HG03521 (cell line): ENCODE data around the gene OR1I1.

Experiments
- ATAC-seq: cut with Tn5 transposase; IDR thresholded peaks from one replicate; pipeline ENCODE4 v1.9.1; 2021; ENCODE audit warnings: mild to moderate bottlenecking, moderate library complexity; ENCODE audit not compliant: unreplicated experiment

The OR1I1 gene

GRCh38 chr19:15116856-15117255 is 34.8 kb downstream of the OR1I1 start:
- no peak for ATAC-seq

DNA sequence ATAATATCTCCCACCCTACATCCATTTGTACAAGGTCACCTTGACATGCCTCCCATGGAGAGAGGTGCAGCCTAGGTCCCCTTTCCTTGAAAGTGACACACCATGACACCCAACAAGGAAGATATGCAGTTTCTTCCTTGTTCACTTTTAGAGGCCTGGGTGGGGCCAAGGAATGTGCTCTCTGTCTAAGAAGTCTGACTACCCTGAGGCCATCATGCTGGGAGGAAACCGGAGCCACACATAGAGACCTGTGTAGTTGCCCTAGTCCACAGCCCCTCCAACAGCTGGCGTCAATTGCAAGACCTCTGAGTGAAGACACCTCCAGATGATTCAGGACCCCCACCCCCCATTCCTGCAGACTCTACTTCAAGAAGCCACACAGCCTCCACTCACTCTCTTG is 36.2 kb downstream of the OR1I1 start:
- ATAC-seq: no peak

DNA sequence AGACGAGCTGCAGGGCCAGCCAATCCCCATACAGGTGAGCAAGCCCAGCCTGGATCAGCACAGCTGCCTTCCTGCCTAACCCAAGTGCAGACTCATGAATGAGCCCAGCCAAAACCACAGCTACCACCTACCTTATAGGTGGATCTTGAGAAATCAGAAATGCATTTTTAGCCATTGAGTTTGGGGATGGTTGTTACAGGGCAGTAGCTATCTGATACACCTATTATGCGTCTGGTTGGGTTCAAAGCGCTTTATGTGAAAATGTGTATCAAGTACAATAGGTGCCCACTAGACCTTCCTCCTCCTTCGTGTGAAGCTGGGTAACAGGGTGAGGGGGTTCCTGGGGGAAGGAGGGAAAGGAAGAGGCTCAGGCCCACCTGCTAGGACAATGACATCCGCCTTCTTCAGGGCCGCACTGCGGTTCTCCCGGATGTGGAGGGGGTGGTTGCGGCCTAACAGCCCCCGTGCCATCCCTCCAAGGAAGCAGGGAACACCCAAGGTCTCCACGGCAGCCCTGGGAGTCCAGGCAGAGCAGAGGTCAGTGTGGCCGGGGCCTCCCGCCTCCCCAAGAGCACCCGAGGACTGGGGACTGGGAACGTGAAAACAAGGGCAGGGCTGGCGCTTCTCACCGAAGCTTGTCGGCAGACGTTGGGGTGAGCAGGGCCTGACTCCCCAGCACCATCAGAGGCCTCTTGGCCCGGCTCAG is 36.9 kb downstream of the OR1I1 start:
- no peak for ATAC-seq

DNA sequence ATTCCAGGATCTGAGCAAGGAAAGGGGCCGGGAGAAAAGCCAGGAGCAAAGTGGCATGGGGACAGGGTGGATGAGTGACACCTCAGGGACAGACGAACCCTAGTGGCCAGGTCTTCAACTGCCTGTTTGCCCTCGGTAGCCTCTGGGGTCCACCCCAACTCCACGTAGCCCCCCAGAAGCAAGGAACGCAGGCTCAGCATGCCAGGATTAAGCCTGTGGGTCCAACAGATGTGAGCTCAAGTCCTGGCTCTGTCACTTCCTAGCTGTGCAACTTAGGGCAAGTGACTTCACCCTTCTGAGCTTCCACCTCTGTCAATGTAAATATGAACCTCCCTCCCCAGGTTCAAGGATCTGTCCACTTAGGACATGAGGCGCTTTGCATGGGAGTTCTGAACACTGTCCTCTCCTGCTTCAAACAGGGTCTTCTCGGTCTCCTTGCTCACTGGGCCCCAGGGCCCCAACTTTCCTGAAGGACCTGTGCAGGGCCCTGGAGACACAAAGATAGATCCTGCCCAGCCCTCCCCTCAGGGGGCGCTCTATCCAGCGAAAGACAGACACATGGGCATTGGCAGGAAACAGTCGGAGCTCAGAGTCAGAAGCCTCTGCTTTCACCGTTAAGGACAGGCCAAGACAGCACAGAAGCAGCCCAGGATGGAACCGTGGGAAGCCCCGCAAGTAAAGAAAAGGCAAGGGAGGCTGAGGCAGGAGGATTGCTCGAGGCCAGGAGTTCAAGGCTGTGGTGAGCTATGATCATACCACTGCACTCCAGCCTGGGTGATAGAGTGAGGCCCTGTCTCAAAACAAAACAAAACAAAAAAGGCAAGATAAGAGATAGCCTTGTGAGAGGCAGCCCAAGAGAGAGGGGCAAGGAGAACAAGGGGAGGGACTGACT is 38.4 kb downstream of the OR1I1 start:
- ATAC-seq: no peak

GRCh38 chr19:15122331-15123030 is 40.5 kb downstream of the OR1I1 start:
- ATAC-seq: no peak

DNA sequence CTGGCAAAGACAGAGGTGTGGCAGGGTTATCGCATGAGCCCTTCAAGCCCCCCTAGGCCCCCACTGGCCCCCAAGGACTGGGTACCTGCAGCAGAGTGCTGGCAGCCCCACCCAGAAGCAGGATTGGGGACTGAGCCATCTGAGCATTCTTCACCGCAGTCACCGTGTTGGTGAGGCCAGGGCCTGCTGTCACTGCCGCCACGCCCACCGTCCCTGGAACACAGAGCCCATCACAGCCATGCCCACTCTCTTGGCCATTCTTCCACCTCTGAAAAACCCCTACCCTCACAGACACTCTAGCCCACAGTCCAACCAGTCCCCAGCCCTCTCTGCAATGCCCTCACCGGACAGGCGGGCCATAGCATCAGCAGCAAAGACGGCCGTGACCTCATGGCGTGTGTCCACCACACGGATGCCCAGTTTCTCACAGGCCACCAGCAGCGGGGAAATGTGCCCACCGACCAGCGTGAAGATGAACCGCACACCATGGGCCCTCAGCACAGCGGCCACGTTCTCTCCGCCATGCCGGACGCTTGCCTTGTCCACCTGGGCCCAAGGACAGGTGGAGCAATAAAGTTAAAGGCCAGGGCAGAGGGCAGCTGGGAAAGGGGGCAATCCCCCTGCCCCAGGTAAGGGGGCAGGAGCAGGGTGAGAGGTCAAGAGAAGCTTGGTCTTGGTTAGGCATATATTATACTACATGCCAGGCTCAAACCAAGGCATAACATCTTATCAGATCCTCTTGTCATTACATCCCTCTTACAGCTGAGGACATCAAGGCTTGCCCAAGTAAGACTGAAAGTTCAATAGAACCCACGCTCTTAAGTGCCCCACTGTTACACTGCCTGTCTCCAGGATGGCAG is 41.2 kb downstream of the OR1I1 start:
- ATAC-seq: no peak

DNA sequence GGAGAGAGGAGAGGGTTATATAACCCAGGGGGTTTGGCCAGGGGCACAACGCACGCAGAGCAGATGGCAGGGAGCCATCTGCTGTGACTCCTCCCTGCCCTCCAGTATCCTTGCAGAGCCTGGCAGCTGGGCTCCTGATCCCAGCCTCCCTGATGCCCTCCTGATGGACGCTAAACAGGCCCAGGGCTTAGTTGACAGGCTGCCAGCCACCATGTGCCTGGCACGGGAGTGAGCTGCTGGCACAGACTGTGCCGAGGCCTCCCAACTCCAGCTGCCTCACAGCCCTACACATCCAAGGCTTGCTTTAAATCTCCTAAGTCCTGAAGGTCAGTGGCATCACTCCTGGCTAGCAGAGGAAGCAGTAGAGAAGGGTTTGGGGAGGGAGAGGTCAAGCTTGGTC is 41.9 kb downstream of the OR1I1 start:
- ATAC-seq: no peak

GRCh38 chr19:15124572-15125231 is 42.7 kb downstream of the OR1I1 start:
- ATAC-seq: no peak

DNA sequence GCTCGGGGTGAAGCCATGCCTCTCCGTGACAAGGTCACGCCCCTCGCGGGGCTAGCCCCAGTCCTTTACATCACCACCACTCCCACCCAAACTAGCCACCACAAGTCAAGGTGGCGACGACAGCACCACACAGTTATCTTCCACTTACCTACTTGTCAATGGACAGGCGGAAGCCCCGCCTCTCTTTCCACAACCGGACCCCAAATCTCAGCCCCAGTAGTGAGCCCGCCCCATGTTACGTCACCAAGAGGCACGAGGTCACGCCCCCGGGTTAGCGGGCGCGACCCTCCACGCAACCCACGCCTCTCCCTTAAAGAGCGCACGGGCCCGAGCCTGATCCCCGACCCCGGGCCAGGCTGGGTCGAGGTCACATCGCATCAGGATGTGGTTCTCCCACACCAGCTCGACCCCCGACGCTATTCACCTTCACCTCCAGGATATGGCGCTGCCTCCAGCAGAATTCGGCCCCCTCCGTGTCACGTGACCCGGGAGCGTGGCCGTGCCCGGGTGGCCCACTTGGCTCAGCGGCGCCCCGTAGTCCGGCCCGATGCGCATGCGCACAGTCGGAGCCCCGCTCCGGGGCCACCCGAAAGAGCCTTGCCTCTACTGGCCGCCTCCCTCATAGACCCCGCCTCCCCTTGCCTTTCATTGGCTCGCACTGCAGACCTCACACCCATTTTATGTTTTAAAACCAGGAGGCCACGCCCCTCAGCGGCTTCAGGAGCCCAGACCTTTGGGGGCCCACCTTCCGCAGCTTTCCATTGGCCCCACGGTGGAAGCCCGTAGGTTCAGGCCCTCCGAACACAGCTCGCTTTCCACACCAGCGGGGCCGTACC is 43.4 kb downstream of the OR1I1 start:
- ATAC-seq: peak; percentile 89

DNA sequence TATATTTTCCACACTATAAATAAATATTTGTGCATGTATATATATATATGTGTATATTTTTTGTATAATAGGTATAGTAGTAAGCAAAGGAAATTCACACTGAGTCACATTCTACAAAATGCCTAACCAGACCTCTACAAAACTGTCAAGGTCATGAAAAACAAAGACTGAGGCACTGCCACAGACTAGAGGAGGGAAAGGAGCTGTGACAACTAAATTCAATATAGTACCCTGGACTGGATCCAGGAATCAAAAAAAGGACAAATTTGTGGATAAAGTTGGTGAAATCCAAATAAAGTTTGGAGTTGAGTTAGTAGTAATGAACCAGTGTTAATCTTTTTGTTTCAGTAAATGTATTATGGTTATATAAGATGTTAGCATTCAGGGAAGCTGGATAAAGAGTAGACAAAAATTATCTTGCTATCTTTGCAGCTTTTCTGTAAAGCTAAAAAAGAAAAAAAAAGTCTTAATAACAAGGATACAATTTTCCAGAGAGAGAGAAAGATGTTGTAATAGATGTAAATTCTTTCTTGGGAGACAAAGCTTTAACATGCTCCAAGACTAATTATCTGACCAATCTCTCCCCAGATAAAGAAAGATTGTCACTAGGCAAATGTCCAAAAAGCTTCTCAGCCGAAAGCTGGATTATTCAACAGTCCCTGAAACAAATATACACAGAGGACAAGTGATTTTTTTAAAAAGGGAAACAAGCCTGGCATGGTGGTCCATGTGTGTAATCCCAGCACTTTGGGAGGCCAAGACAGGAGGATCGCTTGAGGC is 44.3 kb downstream of the OR1I1 start:
- ATAC-seq: no peak

DNA sequence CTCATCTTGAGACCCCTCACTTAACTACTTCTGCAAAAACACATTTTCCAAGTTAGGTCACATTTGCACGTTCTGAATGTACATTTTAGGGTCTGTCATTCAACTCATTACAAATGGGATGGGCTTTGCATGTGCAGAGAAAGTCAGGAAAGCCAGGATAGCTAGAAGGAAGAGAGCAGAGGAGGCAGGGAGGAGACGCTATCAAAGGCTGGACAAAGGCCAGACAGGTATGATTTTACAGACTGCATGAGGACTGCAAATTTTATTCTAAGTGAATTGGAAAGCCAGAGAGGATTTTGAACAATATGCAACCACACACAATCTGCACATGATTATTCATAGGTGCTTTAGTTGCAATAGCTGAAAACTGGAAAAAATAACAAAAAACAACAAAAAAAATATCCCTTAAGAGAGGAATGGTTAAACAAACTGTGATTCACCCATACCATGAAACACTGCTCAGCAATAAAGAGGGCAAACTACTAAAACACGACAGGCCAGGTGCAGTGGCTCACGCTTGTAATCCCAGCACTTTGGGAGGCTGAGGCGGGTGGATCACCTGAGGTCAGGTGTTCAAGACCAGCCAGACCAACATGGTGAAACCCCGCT is 46.3 kb downstream of the OR1I1 start:
- ATAC-seq: no peak

GRCh38 chr19:15129856-15130585 is 48.0 kb downstream of the OR1I1 start:
- ATAC-seq: no peak

- no peak for ATAC-seq
Measured at GRCh38 chr19:15136234-15136954, 54.4 kb downstream of the OR1I1 start.

- no peak for ATAC-seq
Measured at GRCh38 chr19:15137777-15138176, 55.8 kb downstream of the OR1I1 start.

GRCh38 chr19:15138427-15138826 is 56.4 kb downstream of the OR1I1 start:
- no peak for ATAC-seq

DNA sequence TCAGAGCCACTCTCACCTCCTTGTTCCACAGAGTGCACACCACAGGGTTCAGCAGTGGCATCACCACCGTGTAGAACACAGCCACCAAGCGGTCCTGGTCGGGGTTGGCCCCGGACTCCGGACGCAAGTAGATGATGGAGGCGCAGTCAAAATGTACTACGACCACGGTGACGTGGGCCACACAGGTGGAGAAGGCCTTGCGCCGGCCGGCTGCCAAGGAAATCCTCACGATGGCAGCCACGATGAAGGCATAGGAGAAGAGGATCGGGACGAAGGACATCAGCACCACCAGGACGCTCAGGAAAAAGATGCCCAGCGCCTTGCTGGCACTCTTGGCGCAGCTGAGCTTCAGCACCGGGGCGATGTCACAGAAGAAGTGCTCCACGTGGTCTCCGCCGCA is 59.1 kb downstream of the OR1I1 start:
- no peak for ATAC-seq

DNA sequence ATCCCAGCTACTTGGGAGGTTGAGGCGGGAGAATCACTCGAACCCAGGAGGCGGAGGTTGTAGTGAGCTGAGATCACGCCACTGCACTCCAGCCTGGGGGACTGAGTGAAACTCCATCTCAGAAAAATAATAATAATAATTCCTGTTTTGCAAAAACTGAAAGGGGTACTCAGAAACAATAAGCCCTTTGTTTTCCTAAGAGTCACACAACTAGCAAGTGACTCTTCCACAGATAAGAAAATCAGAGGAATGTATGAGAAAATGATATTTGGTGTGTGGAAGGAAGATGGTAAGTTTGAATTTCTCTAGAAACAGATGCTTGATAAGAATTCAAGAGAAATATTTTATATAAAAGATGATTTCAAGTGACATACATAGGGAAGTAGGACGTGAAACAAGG is 60.3 kb downstream of the OR1I1 start:
- ATAC-seq: no peak
